Body of pancreas (tissue), 4 donors: ENCODE results near the gene SMCO2.

ENCODE experiments used
- CTCF ChIP-seq, 7 experiments: fragments of 450-650 bp in 4 of 7; fragments of 200-600 bp in 3 of 7; sonication (generic) in 3 of 7; IDR thresholded peaks; one replicate each; pipeline ENCODE4 v1.5.1; 2016 to 2019; ENCODE audit warnings: antibody characterized with exemption in 7 of 7
- POLR2A ChIP-seq, 3 donors: fragments of 450-650 bp; IDR thresholded peaks; one replicate each; pipeline ENCODE4 v1.6.1; 2016; ENCODE audit warnings: antibody characterized with exemption in 3 of 3, mild to moderate bottlenecking in 2 of 3

- TF ChIP-seq CTCF (IDR thresholded peaks at IDR 0.05): no peak
- no peak for TF ChIP-seq POLR2A (IDR thresholded peaks at IDR 0.05)
These were observed 45.6 kb upstream of the SMCO2 start for GRCh38 chr12:27400856-27401354.
